H1 (cell line): ENCODE data around the gene ALPG. TPM values are rescaled to one million over a fixed set of nuclear protein-coding genes. Genes with fewer than 3 reads are reported as not detected.

Experiments used
- CHD1 ChIP-seq: IDR thresholded peaks from 2 replicates; pipeline ENCODE4 v1.6.1; 2012; ENCODE audit warnings: low read depth, low read length, improper control_type of control experiment
- CHD2 ChIP-seq: IDR thresholded peaks from 2 replicates; pipeline ENCODE4 v1.6.1; 2012; ENCODE audit warnings: low read length, improper control_type of control experiment
- SRF ChIP-seq: IDR thresholded peaks from 2 replicates; pipeline ENCODE4 v1.6.1; 2011; ENCODE audit warnings: mild to moderate bottlenecking, low read depth, low read length, moderate library complexity
- polyA plus RNA-seq, 7 experiments: library from polyadenylated mRNA; depleted of rRNA in 3 of 7; stranded (reverse) in 5 of 7; unstranded in 2 of 7; fragments of >200 nt in 5 of 7; fragments of 200-250 nt in 2 of 7; gene quantifications; 1 replicate in 5 of 7; 2 replicates in 1 of 7; 4 replicates in 1 of 7; pipeline versions ENCODE4 v1.2.1 to v1.2.3, GENCODE V29; 2011 to 2013; ENCODE audit warnings: missing spikeins in 2 of 7, mixed read lengths in 2 of 7
- total RNA-seq: library from RNA; stranded (reverse); fragmentation: NEBNext Ultra II Directional; extraction: Animal tissue kit (Norgen Biotek cat#: 25700); gene quantifications from 2 replicates; pipeline ENCODE4 v1.2.1, GENCODE V29; 2021

ALPG gene
- total and polyA plus RNA-seq, 2 of the 8 experiments (the other 6 are each of a cell fraction or from before 2014, with no cell fraction given) = 0.56 to 2.1 TPM

DNA sequence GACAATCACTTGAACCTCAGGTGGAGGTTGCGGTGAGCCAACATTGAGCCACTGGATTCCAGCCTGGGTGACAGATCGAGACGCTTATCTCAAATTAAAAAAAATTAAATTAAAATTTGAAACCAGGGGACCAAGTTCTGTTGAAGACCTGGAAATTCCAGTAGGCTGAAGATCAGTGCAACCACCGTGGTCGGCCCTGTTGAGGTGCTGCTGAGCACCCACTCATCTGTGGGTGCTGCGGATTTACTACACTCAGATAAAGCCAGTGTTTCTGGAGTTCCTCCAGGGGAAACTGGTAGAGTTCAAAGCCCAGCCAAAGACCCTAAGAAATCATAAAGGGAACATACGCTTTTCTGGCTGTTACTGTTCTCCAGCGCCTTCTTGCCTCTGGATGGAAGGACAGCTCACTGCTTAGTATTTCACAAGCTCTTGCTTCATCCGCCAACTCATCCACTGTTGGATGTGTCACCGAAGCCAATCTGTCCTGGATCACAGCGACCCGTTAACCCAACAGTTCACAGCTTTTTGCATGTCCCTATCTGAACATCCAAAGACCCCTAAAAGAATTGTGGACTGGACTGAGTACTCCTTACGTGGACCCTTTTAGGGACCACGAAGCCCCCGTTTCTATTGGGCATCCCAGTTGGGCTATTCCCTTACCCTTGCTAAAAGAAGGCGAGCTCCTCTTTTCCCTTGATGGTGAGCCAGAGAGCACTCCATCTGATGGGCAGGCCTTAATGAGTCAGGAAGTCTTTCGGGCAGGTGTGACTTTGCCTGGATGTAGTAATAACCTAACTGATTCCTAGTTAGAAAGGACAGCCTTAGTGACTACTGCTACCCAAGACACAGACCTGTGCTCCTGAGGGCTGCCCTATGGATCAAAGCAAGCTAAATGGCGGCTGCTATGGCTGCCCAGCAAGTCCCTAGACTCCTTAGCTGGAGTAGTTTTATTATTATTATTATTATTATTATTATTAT lies 34.1 kb upstream of the ALPG start (continued):
- TF ChIP-seq CHD2 (no peak), CHD1 (no peak), SRF (no peak)
- TF ChIP-seq, all 59 proteins: peak for 0
